HepG2 (cell line): Measurements from ENCODE around the gene RPL32. TPM values are rescaled to one million over a fixed set of nuclear protein-coding genes. Genes with fewer than 3 reads are reported as not detected.

Experiments
- ATAC-seq: fragments of 200-7000 bp; cut with Tn5 transposase; 3 replicates; pipeline ENCODE4 v1.9.1; 2020; ENCODE audit warnings: mild to moderate bottlenecking, moderate library complexity
- BruUV-seq: library from RNA; stranded (reverse); fragments of 400-500 nt; replicated peaks from 2 replicates; lab custom pipeline; 2021; lab: Mats Ljungman, UMichigan
- CTCF ChIA-PET: fragments of 300-600 bp; formaldehyde crosslinking; extraction: SDS; loops from one replicate; lab custom pipeline; 2021; ENCODE audit warnings: low total read pairs, inconsistent platforms, low intra/inter-chr PET ratio; lab: Yijun Ruan, JAX
- POLR2A ChIA-PET: fragments of 350-600 bp; sonication (Branson Sonifier 250); formaldehyde crosslinking; loops from one replicate; lab custom pipeline; 2020; ENCODE audit warnings: antibody characterized with exemption, inconsistent platforms; lab: Yijun Ruan, JAX
- DNase-seq: peaks from one replicate; pipeline ENCODE4 v3.0.0-alpha.2; 2015; ENCODE audit warnings: low spot score
- FAIRE-seq: peaks from 3 replicates; lab custom pipeline; 2011; peaks lifted over from hg19 to GRCh38; lab: Jason Lieb, UNC
- H2AFZ ChIP-seq: one replicate; pipeline ENCODE4 v1.6.1; 2011; ENCODE audit warnings: low read length, inconsistent platforms
- H3K27ac ChIP-seq: fragments of 300-600 bp; 3 replicates; pipeline ENCODE4 v1.8.0; 2011; ENCODE audit warnings: mixed run types, mild to moderate bottlenecking, mixed read lengths, low read length, inconsistent platforms; ENCODE audit not compliant: insufficient read depth; ENCODE audit errors: extremely low read length
- H3K27me3 ChIP-seq, 2 experiments: fragments of 200-600 bp in 1 of 2; 2 replicates in 1 of 2; 3 replicates in 1 of 2; pipeline versions ENCODE4 v1.6.0 to v1.8.0; 2011; ENCODE audit warnings: low read length in 2 of 2, mild to moderate bottlenecking in 2 of 2, moderate library complexity in 2 of 2, inconsistent platforms in 1 of 2; ENCODE audit not compliant: insufficient read depth in 2 of 2, control insufficient read depth in 1 of 2
- H3K36me3 ChIP-seq, 2 experiments: fragments of 200-600 bp in 1 of 2; replicated peaks in 1 of 2; 2 replicates in 1 of 2; 3 replicates in 1 of 2; pipeline versions ENCODE4 v1.5.1 to v1.8.0; 2011; ENCODE audit warnings: low read length in 2 of 2, inconsistent platforms in 1 of 2; ENCODE audit not compliant: insufficient read depth in 2 of 2, control insufficient read depth in 1 of 2
- H3K4me1 ChIP-seq: 2 replicates; pipeline ENCODE4 v1.5.1; 2012; ENCODE audit warnings: low read length, inconsistent platforms; ENCODE audit not compliant: insufficient read depth
- H3K4me2 ChIP-seq: 2 replicates; pipeline ENCODE4 v1.6.0; 2011; ENCODE audit warnings: low read depth, low read length, inconsistent platforms
- H3K4me3 ChIP-seq, 3 experiments: fragments of 200-600 bp in 1 of 3; sonication (generic), shearing (Covaris generic) in 1 of 3; replicated peaks in 1 of 3; 2 replicates each; pipeline ENCODE4 v1.5.1; 2011 to 2016; ENCODE audit warnings: low read length in 3 of 3, inconsistent platforms in 2 of 3, low read depth in 2 of 3, mild to moderate bottlenecking in 2 of 3, control low read depth in 1 of 3, mixed read lengths in 1 of 3; ENCODE audit not compliant: insufficient read depth in 1 of 3
- H3K79me2 ChIP-seq: one replicate; pipeline ENCODE4 v1.6.1; 2011; ENCODE audit warnings: low read length, inconsistent platforms; ENCODE audit not compliant: insufficient read depth
- H3K9ac ChIP-seq: 2 replicates; pipeline ENCODE4 v1.6.0; 2011; ENCODE audit warnings: mild to moderate bottlenecking, low read depth, low read length, inconsistent platforms; ENCODE audit not compliant: insufficient read depth
- H3K9me3 ChIP-seq: 2 replicates; pipeline ENCODE4 v1.5.1; 2012; ENCODE audit warnings: mild to moderate bottlenecking, low read length
- H4K20me1 ChIP-seq: 2 replicates; pipeline ENCODE4 v1.6.0; 2011; ENCODE audit warnings: inconsistent platforms, mild to moderate bottlenecking, low read length, moderate library complexity; ENCODE audit not compliant: insufficient read depth
- HNF1B ChIP-seq: sonication (generic); formaldehyde crosslinking; IDR thresholded peaks from 2 replicates; pipeline ENCODE4 v1.5.1; 2020; ENCODE audit warnings: mild to moderate bottlenecking, moderate library complexity, missing genetic modification reagents
- RFX3 ChIP-seq: IDR thresholded peaks from 2 replicates; pipeline ENCODE4 v1.6.1; 2016; ENCODE audit warnings: missing biosample characterization, missing genetic modification reagents
- WGBS: methylation state at CpG from one replicate; pipeline ENCODE4 v1.1.6; 2017; ENCODE audit warnings: low lambda C conversion rate; 5-methylcytosine and 5-hydroxymethylcytosine counted together
- in situ Hi-C: cut with HindIII; loops from 2 replicates; pipeline ENCODE4 v1.10.0; 2017; ENCODE audit warnings: low pct_unique_long_range_greater_than_20kb; ENCODE audit not compliant: extremely low pct_ligation_motif_present
- intact Hi-C: fragments of 100-400 bp; cut with micrococcal nuclease; formaldehyde crosslinking; loops from one replicate; pipeline ENCODE4 v1.10.0; 2022; ENCODE audit not compliant: unreplicated experiment
- polyA plus RNA-seq, 8 experiments: library from polyadenylated mRNA; depleted of rRNA in 3 of 8; stranded (reverse) in 7 of 8; unstranded in 1 of 8; fragments of >200 nt; fragmentation: Illumina TruSeq in 4 of 8; extraction: Trizol in 4 of 8; gene quantifications; 2 replicates each; pipeline versions ENCODE4 v1.2.1 to v1.2.3, GENCODE V29; 2011 to 2016; ENCODE audit warnings: low read depth in 4 of 8, missing spikeins in 1 of 8, mixed read lengths in 1 of 8; ENCODE audit not compliant: insufficient read depth in 1 of 8
- total RNA-seq, 5 experiments: library from RNA; depleted of rRNA; stranded (reverse); fragments of >200 nt; fragmentation: Illumina TruSeq; extraction: Trizol; gene quantifications; 2 replicates each; pipeline ENCODE4 v1.2.3, GENCODE V29; 2016; ENCODE audit warnings: low read depth in 1 of 5

RPL32 gene
- total and polyA plus RNA-seq, 2 of the 13 experiments (the other 11 are each of a cell fraction or from before 2014, with no cell fraction given), result 1,781 to 2,401 TPM

GRCh38 chr3:12869035-12869621 lies 27.8 kb upstream of the RPL32 start:
- peaks cover 5% of the 10 kb centered on the region for H3K4me1 ChIP-seq
- H3K27me3 ChIP-seq, result peaks cover 5 to 62% of the 10 kb centered on the region in 2 experiments
- WGBS, result 0% methylated on average over 3 of the region's 28 CpGs
- H3K9ac ChIP-seq, result no peak overlapping the region
- no TSS peak for BruUV-seq
- no peak for DNase-seq
- H3K36me3 ChIP-seq, result no peaks in the 10 kb centered on the region
- H3K4me3 ChIP-seq, result peak overlapping the region in 1 of 3 experiments; percentile 23; a peak in 1 of 6 replicates
- H3K27ac ChIP-seq, result no peak overlapping the region
- ChIA-PET CTCF (interaction anchor here (1.5 to 2.7 kb wide), 2 partner anchors 22 to 115 kb away, joined by 5 to 39 read pairs; no protein-coding TSS in a partner anchor), POLR2A (no interaction called here)
- no peaks in the 10 kb centered on the region; the same call in 1 of the 2 replicates for H3K9me3 ChIP-seq
- intact Hi-C loops (no loop called here), in situ Hi-C loops (no loop called here)
- no peaks in the 10 kb centered on the region for H3K79me2 ChIP-seq
- FAIRE-seq, result no peak
- H4K20me1 ChIP-seq, result 0 out of 2 replicates have a peak, but pooled peaks cover 2% of the 10 kb centered on the region
- TF ChIP-seq RFX3 (peak; percentile 41; the same call in 1 of the 2 replicates), HNF1B (CRISPR knock-in tag) (no peak)
- H3K4me2 ChIP-seq, result no peak overlapping the region
- ATAC-seq, result peak; percentile 45
- H2AFZ ChIP-seq, result no peak overlapping the region
